Activated naive CD4-positive, alpha-beta T cell treated with anti-CD3 and anti-CD28 coated beads, Interleukin-2, amount 50 U/mL, for 72 hours (primary cell): ENCODE results near the gene TES. TPM values are rescaled to one million over a fixed set of nuclear protein-coding genes. Genes with fewer than 3 reads are reported as not detected.
"Not testable (repeated sequence)": the region's sequence is repeated elsewhere in the genome, so short reads cannot be mapped to it uniquely, and the experiment has no call there.

Experiments used
- ATAC-seq, 2 donors: fragments of 150-1000 bp; cut with Tn5 transposase; 2 replicates each; pipeline ENCODE4 v1.10.0; 2021; ENCODE audit warnings: mild to moderate bottlenecking in 2 of 2, moderate library complexity in 2 of 2
- DNase-seq, 2 donors: peaks; one replicate each; pipeline ENCODE4 v3.0.0; 2021 to 2022; ENCODE audit warnings: low spot score in 2 of 2
- H3K27ac Mint-ChIP-seq, 2 donors: one replicate each; pipeline ENCODE4 v1.8.0; 2022; ENCODE audit warnings: mild to moderate bottlenecking in 2 of 2, mixed read lengths in 2 of 2
- H3K36me3 Mint-ChIP-seq, 2 donors: one replicate each; pipeline ENCODE4 v1.8.0; 2022; ENCODE audit warnings: mixed read lengths in 2 of 2
- H3K9me3 Mint-ChIP-seq, 2 donors: one replicate each; pipeline ENCODE4 v1.8.0; 2022; ENCODE audit warnings: mixed read lengths in 2 of 2
- total RNA-seq, 2 donors: library from RNA; stranded (reverse); gene quantifications; one replicate each; pipeline ENCODE4 v1.2.3, GENCODE V29; 2022

Gene TES
- total RNA-seq, 2 donors from 2014 or later = 45.8 to 79.2 TPM

DNA sequence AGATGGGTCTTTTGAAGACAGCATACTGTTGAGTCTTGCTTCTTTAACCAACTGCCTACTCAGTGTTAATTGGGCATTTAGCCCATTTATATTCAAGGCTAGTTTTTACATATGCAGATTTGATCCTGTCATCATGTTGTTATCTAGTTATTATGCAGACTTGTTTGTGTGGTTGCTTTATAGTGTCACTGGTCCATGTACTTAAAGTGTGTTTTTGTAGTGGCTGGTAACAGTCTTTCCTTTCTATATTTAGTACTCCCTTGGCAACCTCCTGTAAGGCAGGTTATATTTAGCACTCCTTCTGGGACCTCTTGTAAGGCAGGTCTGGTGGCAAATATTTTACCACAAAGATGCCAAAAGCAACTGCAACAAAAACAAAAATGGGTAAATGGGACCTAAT lies 66.7 kb downstream of the TES start:
- no peak for DNase-seq
- Mint-ChIP-seq H3K27ac (no peak overlapping the region), H3K36me3 (no peaks in the 10 kb centered on the region), H3K9me3 (no peaks in the 10 kb centered on the region)
- ATAC-seq = no peak

DNA sequence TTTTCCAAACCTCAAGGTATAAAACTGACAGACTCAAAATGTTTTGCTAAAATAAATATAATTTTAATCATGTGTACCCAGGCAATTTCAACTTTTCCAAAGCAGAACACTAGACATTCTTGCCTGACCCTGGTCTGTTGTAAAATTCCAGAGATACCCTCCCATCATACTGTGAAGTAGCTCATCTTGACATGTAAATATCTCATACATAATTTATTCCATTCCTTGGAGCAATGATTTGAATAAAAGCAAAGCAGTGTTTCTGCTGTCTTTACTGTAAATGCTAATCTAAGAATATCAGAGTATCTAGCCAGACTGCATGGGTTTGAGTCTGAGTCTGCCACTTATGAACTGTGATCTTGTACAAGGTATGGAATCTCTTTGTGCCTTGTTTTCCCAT lies 68.9 kb downstream of the TES start:
- Mint-ChIP-seq H3K9me3 (no peaks in the 10 kb centered on the region), H3K27ac (no peak overlapping the region), H3K36me3 (no peaks in the 10 kb centered on the region)
- DNase-seq (no peak), ATAC-seq (no peak)

DNA sequence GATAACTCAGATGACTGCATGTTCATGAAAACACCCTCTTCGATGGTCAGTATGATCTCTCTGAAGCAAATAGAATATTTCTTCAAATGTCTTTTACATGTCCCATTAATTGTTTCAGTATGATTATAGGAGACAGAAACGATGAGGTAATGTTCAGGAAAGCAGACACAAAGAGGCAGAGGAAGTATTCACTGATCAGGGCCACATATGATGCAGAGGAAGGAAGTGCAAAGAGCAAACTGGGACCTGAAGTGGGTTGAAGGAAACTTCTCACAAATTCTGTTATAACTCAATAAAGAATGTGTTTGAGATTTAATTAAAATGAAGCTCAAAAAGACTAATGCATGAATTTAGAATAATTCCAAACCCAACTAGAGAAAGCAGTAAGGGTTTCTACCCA lies 70.5 kb downstream of the TES start:
- Mint-ChIP-seq H3K27ac (no peak overlapping the region), H3K9me3 (no peaks in the 10 kb centered on the region), H3K36me3 (no peaks in the 10 kb centered on the region)
- ATAC-seq (no peak), DNase-seq (no peak)

DNA sequence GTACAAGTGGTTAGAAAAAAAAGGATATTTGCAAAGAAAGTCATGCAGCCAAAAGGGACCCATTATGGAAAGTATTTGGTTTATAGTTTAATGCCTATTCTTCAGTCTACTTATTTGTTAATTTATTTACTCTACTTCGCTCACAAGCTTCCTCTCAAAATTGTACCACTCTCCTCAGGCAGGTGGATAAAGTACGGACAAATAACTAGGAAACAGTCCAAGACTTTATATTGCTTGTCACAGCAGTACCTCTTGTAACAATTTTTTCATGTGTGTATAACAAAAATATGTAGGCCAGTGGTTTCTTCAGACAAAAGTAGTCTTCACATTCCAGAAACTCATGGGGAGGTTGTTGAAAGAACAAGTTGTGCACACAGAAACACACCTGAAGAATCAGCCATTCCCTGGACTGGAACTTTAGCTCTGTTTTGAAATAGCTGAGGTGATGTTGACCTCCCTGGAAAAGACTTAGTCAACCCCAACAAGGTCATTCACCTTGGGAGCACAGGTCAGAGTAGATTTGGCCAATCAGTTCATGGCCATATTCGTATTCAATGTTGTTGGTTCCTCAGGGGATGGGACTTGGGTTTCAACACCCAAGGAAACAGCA lies 73.4 kb downstream of the TES start:
- no peak overlapping the region for H3K27ac Mint-ChIP-seq
- no peaks in the 10 kb centered on the region for H3K36me3 Mint-ChIP-seq
- DNase-seq (no peak), ATAC-seq (no peak)
- no peaks in the 10 kb centered on the region for H3K9me3 Mint-ChIP-seq

DNA sequence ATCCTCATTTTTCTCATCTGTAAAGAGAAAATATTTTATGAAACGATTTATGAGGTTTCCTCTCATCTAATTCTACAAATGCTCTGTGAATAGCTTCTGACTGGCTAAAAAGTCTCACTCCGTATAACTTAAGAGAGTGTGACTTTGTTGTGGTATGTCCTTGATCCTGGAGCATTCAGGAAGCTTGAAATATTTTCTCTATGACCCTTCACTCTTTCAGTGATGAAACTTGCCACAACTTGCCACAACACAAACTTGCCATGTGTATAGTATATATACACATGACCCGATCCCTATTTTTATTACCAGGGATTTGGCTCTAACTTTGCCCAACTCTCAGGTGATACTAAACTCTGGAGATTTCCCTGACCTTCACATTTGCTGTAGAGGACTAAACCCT lies 74.1 kb downstream of the TES start:
- Mint-ChIP-seq H3K36me3 (no peaks in the 10 kb centered on the region), H3K27ac (no peak overlapping the region), H3K9me3 (no peaks in the 10 kb centered on the region)
- ATAC-seq (no peak), DNase-seq (no peak)

DNA sequence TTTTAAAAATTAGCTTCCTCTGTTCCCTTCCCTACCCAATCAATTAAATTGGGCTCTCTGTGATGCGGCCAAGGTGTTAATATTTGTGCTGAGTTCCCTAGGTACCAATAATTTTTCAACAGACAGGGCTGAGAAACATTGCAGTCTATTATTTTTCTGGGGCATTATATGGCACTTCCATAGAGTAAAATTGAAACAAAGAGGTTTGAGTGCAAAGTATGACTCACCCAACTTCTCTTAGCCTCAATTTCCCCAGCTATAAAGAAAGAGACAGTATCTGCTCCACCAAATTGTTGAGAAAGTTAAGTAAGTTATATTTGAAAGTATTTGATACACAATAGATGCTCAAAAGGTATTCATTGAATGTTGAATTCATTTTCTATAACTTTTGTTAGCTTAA lies 74.9 kb downstream of the TES start:
- no peaks in the 10 kb centered on the region for H3K36me3 Mint-ChIP-seq
- peak; percentile 41 to 59 for ATAC-seq
- H3K27ac Mint-ChIP-seq = no peak overlapping the region
- no peaks in the 10 kb centered on the region for H3K9me3 Mint-ChIP-seq
- DNase-seq = no peak

DNA sequence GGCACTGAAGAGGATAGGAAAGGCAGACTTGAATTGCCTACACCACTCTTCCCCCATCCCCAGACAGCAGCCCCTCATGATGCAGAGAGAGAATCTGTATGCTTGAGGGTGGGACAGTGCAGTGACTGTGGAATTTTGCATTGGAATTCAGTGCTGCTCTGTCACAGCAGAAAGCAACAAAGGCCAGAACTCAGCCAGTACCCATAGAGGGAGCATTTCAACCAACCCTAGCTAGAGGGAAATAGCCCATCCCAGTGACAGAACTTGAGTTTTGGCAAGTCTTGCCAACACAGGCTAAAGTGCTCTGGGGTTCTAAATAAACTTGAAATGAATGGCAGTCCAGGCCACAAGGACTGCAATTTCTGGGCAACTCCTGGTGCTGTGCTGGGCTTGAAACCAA lies 80.4 kb downstream of the TES start:
- DNase-seq (no peak), ATAC-seq (no peak)
- Mint-ChIP-seq H3K27ac (no peak overlapping the region), H3K36me3 (peaks cover 18 to 31% of the 10 kb centered on the region in 2 donors), H3K9me3 (peaks cover 20 to 26% of the 10 kb centered on the region in 2 donors)

DNA sequence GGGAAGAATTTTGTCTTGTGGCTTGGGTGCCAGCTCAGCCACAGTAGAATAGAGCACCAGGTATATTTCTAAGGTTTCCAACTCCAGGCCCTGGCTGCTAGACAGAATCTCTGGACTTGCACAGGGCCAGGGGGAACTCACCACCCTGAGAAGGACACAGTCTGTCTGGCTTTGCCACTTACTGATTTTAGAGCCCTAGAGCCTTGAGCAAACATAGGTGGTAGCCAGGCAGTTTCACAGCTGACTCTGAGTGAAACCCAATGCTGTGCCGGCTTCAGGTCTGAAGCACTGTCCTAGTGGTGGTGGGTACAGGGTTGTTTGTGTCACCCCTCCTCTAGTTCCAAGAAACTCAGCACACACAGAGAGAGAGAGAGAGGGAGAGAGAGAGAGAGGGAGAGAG lies 81.6 kb downstream of the TES start:
- peaks cover 21 to 27% of the 10 kb centered on the region in 2 donors for H3K9me3 Mint-ChIP-seq
- H3K27ac Mint-ChIP-seq = no peak overlapping the region
- H3K36me3 Mint-ChIP-seq = peaks cover 18 to 32% of the 10 kb centered on the region in 2 donors
- no peak for ATAC-seq
- no peak for DNase-seq

DNA sequence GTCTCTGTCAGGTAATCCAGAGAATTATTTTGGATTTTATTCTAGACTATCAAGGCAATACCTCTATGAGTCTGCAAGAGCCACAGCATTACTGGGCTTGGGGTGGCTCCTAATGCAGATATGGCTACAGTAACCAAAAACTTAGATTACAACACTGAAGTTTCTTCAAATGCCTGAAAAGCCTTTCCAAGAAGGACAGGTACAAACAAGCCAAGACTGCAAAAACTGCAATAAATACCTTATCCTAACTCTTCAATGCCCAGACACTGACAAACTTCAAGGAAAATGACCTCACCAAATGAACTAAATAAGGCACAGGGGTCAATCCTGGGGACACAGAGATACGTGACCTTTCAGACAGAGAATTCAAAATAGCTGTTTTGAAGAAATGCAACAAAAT lies 82.0 kb downstream of the TES start:
- no peak overlapping the region for H3K27ac Mint-ChIP-seq

DNA sequence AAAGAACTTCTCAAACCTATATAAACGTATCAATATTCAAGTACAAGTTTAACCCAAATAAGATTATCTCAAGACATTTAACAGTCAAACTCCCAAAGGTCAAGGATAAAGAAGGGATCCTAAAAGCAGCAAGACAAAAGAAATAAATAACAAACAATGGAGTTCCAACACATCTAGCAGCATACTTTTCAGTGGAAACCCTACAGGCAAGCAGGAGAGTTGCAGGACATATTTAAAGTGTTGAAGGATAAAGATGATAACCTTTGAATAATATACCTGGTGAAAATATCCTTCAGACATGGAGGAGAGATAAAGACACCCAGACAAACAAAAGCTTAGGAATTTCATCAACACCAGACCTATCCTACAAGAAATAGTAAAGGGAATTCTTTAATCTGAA lies 82.8 kb downstream of the TES start:
- Mint-ChIP-seq H3K9me3 (peaks cover 21 to 27% of the 10 kb centered on the region in 2 donors), H3K36me3 (peaks cover 18 to 32% of the 10 kb centered on the region in 2 donors), H3K27ac (no peak overlapping the region)
- DNase-seq (no peak), ATAC-seq (no peak)

More for the DNA sequence above, 82.0 kb downstream of the TES start:
- ATAC-seq = no peak
- no peak for DNase-seq
- peaks cover 21 to 27% of the 10 kb centered on the region in 2 donors for H3K9me3 Mint-ChIP-seq
- H3K36me3 Mint-ChIP-seq = peaks cover 18 to 32% of the 10 kb centered on the region in 2 donors

DNA sequence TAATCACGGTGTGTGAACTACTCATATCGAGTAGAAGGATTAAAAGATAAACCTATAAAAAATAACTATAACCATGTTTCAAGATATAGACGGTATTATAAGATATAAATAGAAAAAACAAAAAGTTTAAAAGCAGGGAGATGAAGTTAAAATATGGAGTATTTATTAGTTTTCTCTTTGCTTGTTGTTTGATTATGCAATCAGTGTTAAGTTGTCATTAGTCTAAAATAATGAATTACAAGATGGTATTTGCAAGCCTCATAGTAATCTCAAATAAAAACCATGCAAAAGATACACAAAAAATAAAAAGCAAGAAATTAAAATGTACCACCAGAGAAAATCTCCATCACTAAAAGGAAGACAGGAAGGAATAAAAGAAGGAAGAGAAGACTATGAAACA lies 83.3 kb downstream of the TES start:
- ATAC-seq (no peak), DNase-seq (no peak)
- Mint-ChIP-seq H3K27ac (no peak overlapping the region), H3K9me3 (peaks cover 25 to 31% of the 10 kb centered on the region in 2 donors), H3K36me3 (peaks cover 18 to 32% of the 10 kb centered on the region in 2 donors)

DNA sequence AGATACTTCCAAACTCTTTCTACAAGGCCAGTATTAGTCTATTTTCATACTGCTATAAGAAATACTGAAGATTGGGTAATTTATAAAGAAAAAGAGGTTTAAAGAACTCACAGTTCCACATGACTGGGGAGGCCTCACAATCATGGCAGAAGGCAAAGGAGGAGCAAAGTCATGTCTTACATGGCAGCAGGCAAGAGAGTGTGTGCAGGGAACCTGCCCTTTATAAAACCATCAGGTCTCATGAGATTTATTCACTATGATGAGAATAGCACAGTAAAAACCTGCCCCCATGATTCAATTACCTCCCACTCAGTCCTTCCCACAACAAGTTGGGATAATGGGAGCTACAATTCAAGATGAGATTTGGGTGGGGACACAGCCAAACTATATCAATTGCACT lies 85.6 kb downstream of the TES start:
- Mint-ChIP-seq H3K9me3 (peaks cover 26 to 32% of the 10 kb centered on the region in 2 donors), H3K36me3 (peaks cover 18 to 31% of the 10 kb centered on the region in 2 donors)
- DNase-seq, H3K27ac Mint-ChIP-seq, ATAC-seq: not testable (repeated sequence)

DNA sequence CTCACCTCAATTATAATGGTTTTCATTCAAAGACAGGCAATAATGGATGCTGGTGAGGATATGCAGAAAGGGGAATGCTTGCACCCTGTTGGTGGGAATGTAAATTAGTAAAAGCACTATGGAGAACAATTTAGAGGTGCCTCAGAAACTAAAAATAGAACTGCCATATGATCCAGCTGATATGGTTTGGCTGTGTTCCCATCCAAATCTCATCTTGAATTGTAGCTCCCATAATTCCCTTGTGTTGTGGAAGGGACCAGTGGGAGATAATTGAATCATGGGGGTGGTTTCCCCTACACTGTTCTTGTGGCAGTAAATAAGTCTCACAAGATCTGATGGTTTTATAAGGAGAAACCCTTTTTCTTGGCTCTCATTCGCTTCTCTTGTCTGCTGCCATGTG lies 87.7 kb downstream of the TES start:
- ATAC-seq (no peak), DNase-seq (no peak)
- H3K27ac Mint-ChIP-seq = no peak overlapping the region
- peaks cover 1 to 15% of the 10 kb centered on the region in 2 donors for H3K36me3 Mint-ChIP-seq
- peaks cover 14 to 18% of the 10 kb centered on the region in 2 donors for H3K9me3 Mint-ChIP-seq

DNA sequence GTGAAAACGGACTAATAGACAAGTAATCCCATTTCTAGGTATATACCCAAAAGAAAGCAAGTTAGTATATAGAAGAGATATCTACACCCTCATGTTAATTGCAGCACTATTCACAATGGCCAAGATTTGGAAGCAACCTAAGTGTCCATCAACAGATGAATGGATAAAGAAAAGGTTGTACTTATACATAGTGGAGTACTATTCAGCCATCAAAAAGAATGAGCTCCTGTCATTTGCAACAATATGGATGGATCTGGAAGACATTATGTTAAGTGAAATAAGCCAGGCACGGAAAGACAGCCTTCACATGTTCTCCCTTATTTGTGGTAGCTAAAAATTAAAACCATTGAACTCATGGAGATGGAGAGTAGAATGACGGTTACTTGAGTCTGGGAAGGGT lies 88.2 kb downstream of the TES start:
- no peak for DNase-seq
- no peak for ATAC-seq
- Mint-ChIP-seq H3K27ac (no peak overlapping the region), H3K9me3 (peaks cover 13 to 16% of the 10 kb centered on the region in 2 donors), H3K36me3 (peaks cover 0 to 13% of the 10 kb centered on the region in 2 donors)

DNA sequence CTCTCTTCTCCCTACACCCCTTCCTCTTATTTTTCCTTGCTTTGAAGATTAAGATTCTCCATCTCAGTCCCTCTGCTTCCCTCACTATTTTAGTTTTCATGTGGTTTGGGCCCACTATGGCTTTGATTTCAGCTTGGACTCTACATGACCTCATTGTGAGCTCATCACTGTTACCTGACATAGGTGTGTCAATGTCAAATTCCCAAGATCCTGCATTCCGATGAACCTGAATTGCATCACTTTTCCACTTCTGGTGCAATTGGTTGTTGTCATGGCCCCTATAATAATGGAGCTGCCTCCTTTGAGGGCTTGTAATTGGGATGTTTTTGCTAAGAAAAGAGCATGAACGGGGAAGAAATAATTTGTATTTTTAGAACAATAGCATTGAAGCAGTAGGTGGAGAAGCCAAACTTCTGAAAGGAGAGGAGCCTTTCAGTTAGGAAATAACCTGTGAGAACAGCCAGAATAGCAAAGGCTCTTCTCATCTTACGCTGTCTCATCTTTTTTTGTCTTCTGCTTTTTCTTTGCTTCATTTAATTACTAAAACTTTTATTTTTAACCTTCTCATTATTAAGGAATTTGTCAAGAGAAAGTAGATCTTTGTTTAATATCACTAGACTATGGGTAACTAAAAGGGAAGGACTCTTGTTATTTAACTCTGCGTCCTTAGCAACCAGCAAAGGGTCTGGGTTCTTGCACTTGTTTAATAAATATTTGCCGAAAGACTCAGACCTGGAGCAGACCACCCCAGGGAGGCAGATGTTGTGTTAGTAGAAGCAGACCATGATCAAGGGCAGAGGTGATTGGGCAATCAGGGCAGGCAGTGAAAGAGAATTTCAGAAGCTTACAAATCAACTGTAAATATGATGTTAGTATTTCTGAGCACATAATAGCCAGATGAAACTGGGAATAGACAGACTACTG lies 95.4 kb downstream of the TES start:
- ATAC-seq = no peak
- Mint-ChIP-seq H3K27ac (no peak overlapping the region), H3K9me3 (no peaks in the 10 kb centered on the region), H3K36me3 (no peaks in the 10 kb centered on the region)
- no peak for DNase-seq

DNA sequence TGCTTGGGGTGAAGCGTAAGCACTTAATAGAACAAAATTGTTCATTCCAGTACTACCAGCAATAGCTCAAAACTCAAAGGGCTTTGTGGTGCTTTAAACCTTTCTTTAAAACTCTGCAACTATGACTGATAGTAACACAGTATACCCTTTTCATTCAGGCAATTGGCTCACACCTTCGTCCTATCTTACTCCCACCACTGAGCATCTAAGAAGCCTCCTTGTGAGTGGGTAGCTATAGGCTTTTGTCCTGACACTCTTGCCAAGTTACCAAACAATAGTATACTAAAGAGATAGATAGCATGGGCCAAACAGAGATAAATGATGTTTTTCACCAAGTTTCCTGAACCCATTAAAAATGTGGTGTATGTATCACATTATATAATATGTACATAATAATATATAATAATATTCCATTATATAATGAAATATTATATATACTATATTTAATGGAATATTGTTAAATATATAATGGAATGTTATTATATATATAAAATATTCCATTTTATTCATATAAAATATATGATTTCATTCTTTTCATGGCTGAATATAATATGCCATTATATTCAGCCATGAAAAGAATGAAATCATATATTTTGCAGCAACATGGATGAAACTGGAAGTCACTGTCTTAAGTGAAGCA lies 96.2 kb downstream of the TES start:
- ATAC-seq = no peak
- no peaks in the 10 kb centered on the region for H3K36me3 Mint-ChIP-seq
- no peak for DNase-seq
- no peak overlapping the region for H3K27ac Mint-ChIP-seq
- H3K9me3 Mint-ChIP-seq = no peaks in the 10 kb centered on the region

DNA sequence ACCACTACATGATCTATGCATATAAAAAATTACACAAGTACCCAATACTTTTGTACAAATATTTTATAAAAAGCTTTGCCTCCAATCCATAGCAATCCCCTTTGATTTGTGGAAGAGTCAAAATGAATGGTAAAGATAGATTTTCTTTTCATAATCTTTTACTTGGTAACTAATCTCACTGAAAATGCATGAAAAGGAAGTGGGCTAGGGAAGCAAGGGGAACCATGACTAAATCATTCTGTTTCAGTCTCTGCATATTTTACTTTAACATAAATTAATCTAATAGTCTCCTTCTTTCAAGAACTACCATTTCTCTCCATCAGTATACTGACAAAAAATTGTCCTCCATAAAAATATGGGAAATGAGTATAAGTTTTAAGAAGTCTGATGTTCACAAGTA lies 96.9 kb downstream of the TES start:
- no peak overlapping the region for H3K27ac Mint-ChIP-seq
- DNase-seq (no peak), ATAC-seq (no peak)
- no peaks in the 10 kb centered on the region for H3K9me3 Mint-ChIP-seq
- no peaks in the 10 kb centered on the region for H3K36me3 Mint-ChIP-seq
